Measurements from ENCODE around the gene ADH4. TPM values are rescaled to one million over a fixed set of nuclear protein-coding genes. Genes with fewer than 3 reads are reported as not detected.

The ADH4 gene
- total RNA-seq, 2 experiments from 2014 or later, result not detected

GRCh38 chr4:99131378-99131777 is 12.7 kb downstream of the ADH4 start:
- TF ChIP-seq EZH2phosphoT487 (IDR thresholded peaks at IDR 0.05; ENCODE audit: borderline replicate concordance, low read depth, low read length), result no peak
- TF ChIP-seq, protein P1, sequence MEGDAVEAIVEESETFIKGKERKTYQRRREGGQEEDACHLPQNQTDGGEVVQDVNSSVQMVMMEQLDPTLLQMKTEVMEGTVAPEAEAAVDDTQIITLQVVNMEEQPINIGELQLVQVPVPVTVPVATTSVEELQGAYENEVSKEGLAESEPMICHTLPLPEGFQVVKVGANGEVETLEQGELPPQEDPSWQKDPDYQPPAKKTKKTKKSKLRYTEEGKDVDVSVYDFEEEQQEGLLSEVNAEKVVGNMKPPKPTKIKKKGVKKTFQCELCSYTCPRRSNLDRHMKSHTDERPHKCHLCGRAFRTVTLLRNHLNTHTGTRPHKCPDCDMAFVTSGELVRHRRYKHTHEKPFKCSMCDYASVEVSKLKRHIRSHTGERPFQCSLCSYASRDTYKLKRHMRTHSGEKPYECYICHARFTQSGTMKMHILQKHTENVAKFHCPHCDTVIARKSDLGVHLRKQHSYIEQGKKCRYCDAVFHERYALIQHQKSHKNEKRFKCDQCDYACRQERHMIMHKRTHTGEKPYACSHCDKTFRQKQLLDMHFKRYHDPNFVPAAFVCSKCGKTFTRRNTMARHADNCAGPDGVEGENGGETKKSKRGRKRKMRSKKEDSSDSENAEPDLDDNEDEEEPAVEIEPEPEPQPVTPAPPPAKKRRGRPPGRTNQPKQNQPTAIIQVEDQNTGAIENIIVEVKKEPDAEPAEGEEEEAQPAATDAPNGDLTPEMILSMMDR (conservative IDR thresholded peaks at IDR 0.05; ENCODE audit: low read length), result no peak
- H3K79me2 ChIP-seq (ENCODE audit: insufficient read depth, low read depth, low read length), result no peaks in the 10 kb centered on the region
- no peak overlapping the region for H2AFZ ChIP-seq (ENCODE audit: low read length)
- no peaks in the 10 kb centered on the region for H3K36me3 ChIP-seq (ENCODE audit: insufficient read depth, low read length)
- H3K4me2 ChIP-seq (ENCODE audit: low read length), result no peak overlapping the region
- BruUV-seq (replicated peaks), result no TSS peak
- DNase-seq (ENCODE audit: low spot score), result no peak
- no peaks in the 10 kb centered on the region for H4K20me1 ChIP-seq (ENCODE audit: insufficient read depth, low read length)
- H3K4me3 ChIP-seq (ENCODE audit: low read depth, low read length, poor library complexity, severe bottlenecking), result no peak overlapping the region
- H3K4me1 ChIP-seq (ENCODE audit: insufficient read depth, low read length, poor library complexity, severe bottlenecking), result no peaks in the 10 kb centered on the region
- intact Hi-C loops (cut with micrococcal nuclease; ENCODE audit: unreplicated experiment), result no loop called here
- ChIA-PET POLR2A (interaction anchor here (0.8 kb wide), 1 partner anchor 10 kb away, joined by 3 read pairs; no protein-coding TSS in a partner anchor), CTCF (ENCODE audit: unreplicated experiment) (no interaction called here)
- no peak overlapping the region for H3K27ac ChIP-seq (ENCODE audit: low read depth, low read length, poor library complexity, severe bottlenecking)
- no peaks in the 10 kb centered on the region for H3K9me2 ChIP-seq (ENCODE audit: insufficient read depth, low read length)
- no peaks in the 10 kb centered on the region for H3K9me3 ChIP-seq (ENCODE audit: low read length)

DNA sequence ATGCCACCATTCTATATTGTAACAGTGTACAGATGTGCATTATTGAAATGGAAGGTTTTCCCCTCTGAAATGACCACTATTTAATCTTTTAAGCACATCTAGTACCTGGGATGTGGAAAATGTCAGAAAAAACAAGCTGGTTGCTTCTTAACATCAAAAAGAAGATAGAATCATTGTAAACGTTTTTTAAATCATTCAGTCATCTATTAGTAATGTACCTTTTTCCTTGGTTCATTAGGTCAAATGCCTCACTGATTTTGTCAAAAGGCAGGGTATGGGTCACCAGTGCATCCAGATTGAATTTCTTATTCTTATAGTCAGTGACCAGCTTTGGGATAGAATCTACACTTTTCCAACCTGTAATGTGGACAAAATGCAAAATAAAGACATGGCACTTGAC is 17.7 kb downstream of the ADH4 start:
- ChIA-PET POLR2A (no interaction called here), CTCF (ENCODE audit: unreplicated experiment) (no interaction called here)
- no peaks in the 10 kb centered on the region for H3K4me1 ChIP-seq (ENCODE audit: insufficient read depth, low read length, poor library complexity, severe bottlenecking)
- H4K20me1 ChIP-seq (ENCODE audit: insufficient read depth, low read length), result no peaks in the 10 kb centered on the region
- no peaks in the 10 kb centered on the region for H3K36me3 ChIP-seq (ENCODE audit: insufficient read depth, low read length)
- TF ChIP-seq, protein P1 (conservative IDR thresholded peaks at IDR 0.05; ENCODE audit: low read length), result no peak
- no peak overlapping the region for H2AFZ ChIP-seq (ENCODE audit: low read length)
- no peak overlapping the region for H3K27ac ChIP-seq (ENCODE audit: low read depth, low read length, poor library complexity, severe bottlenecking)
- no peaks in the 10 kb centered on the region for H3K79me2 ChIP-seq (ENCODE audit: insufficient read depth, low read depth, low read length)
- H3K9me2 ChIP-seq (ENCODE audit: insufficient read depth, low read length), result no peaks in the 10 kb centered on the region
- DNase-seq (ENCODE audit: low spot score), result no peak
- intact Hi-C loops (cut with micrococcal nuclease; ENCODE audit: unreplicated experiment), result no loop called here
- no peaks in the 10 kb centered on the region for H3K9me3 ChIP-seq (ENCODE audit: low read length)
- no peak overlapping the region for H3K4me2 ChIP-seq (ENCODE audit: low read length)
- BruUV-seq (replicated peaks), result no TSS peak
- no peak overlapping the region for H3K4me3 ChIP-seq (ENCODE audit: low read depth, low read length, poor library complexity, severe bottlenecking)

DNA sequence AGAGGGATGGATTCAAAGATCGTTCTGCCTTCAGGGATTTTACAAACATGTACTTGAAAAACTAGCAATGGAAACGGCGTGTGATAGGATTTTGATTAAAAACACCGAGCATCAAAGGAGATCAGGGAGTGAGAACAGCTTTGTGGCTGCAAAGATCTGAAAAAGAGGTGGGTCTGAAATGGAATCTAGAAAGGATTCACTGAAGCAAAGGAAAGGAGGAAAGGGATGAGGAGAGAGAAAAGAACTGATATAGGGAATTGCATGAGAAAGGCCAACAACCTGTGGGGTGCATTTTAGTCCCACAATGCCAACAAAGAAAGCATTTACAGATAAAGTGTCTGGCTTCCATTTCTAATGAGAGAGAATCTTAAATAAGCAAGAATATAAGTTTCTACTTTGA is 23.1 kb downstream of the ADH4 start:
- Histone ChIP-seq H3K9me3 (ENCODE audit: low read length) (no peaks in the 10 kb centered on the region), H4K20me1 (ENCODE audit: insufficient read depth, low read length) (no peaks in the 10 kb centered on the region; the same call in 1 of the 2 replicates), H3K36me3 (ENCODE audit: insufficient read depth, low read length) (no peaks in the 10 kb centered on the region), H3K9me2 (ENCODE audit: insufficient read depth, low read length) (no peaks in the 10 kb centered on the region), H3K4me2 (ENCODE audit: low read length) (no peak overlapping the region), H2AFZ (ENCODE audit: low read length) (no peak overlapping the region), H3K4me1 (ENCODE audit: insufficient read depth, low read length, poor library complexity, severe bottlenecking) (no peaks in the 10 kb centered on the region), H3K4me3 (ENCODE audit: low read depth, low read length, poor library complexity, severe bottlenecking) (no peak overlapping the region), H3K79me2 (ENCODE audit: insufficient read depth, low read depth, low read length) (no peaks in the 10 kb centered on the region), H3K27ac (ENCODE audit: low read depth, low read length, poor library complexity, severe bottlenecking) (no peak overlapping the region)
- intact Hi-C loops (cut with micrococcal nuclease; ENCODE audit: unreplicated experiment), result no loop called here
- ChIA-PET CTCF (ENCODE audit: unreplicated experiment) (interaction anchor here (0.6 kb wide), 1 partner anchor 680 kb away, joined by 3 read pairs; no protein-coding TSS in a partner anchor), POLR2A (interaction anchor here (0.6 kb wide), 1 partner anchor 175 kb away, joined by 3 read pairs; no protein-coding TSS in a partner anchor)
- no TSS peak for BruUV-seq (replicated peaks)
- no peak for DNase-seq (ENCODE audit: low spot score)
- TF ChIP-seq, protein P1 (conservative IDR thresholded peaks at IDR 0.05; ENCODE audit: low read length), result no peak
- no peak for TF ChIP-seq EZH2phosphoT487 (IDR thresholded peaks at IDR 0.05; ENCODE audit: borderline replicate concordance, low read depth, low read length)
